Left forelimb (tissue), 1 donor: ENCODE results near the gene ATAD2B.
A peak's percentile ranks its signal among the peaks of the same experiment; 100 is the strongest.

Experiments
- DNase-seq: peaks from one replicate; pipeline ENCODE4 v3.0.0-alpha.2; 2018; ENCODE audit warnings: low spot score

The ATAD2B gene

GRCh38 chr2:23699580-23699925 lies 227.4 kb downstream of the ATAD2B start:
- no peak for DNase-seq

GRCh38 chr2:23698721-23699579 lies 228.0 kb downstream of the ATAD2B start:
- peak; percentile 53 for DNase-seq
